GM21390 (cell line): Measurements from ENCODE around the gene MYT1.

Experiments used
- ATAC-seq: cut with Tn5 transposase; IDR thresholded peaks from one replicate; pipeline ENCODE4 v1.9.1; 2021; ENCODE audit not compliant: unreplicated experiment

The MYT1 gene

GRCh38 chr20:64139199-64140060, 24.8 kb upstream of the MYT1 start:
- no peak for ATAC-seq

DNA sequence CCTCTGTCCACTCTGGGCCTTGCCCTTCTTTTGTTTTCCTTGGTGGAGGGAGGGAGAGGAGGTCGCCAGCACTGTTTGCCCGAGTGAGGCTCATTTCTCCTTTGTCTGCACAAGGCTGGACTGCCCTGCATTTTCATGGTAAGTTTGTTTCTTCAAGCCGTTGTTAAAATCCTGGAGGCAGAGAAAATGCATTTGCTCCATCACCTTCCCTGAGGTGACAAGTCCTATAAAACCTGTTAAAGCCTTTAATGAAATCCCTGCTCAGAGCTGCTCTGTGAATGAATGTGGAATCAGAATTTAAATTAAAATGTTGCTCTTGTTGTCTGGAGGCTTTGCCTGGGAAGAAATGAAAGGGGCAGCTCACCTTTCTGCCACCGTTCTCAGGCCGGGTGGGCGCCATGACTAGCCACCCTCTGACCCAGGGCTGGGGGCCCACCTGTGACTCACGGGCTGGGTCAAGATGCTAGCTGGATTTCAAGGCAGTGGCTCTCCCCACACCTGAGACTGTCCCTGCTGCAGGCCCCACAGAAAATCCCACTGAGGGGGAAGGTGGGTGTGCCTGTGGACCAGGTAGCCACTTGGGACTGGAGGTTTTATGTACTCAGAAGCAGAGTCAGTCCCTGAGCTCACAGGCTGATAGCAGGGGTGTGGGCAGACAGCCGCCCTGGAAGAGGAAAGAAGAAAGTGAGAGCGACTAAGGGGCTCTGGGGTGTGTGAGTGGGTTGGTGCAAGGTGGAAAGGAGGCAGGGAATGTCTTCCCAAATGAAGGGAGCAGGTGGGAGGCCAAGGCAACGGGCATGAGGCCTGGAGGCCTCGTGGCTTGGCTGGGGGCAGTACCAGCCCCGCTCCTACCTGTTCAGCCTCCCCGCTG, 24.0 kb upstream of the MYT1 start:
- no peak for ATAC-seq

GRCh38 chr20:64140956-64141355, 23.3 kb upstream of the MYT1 start:
- no peak for ATAC-seq

DNA sequence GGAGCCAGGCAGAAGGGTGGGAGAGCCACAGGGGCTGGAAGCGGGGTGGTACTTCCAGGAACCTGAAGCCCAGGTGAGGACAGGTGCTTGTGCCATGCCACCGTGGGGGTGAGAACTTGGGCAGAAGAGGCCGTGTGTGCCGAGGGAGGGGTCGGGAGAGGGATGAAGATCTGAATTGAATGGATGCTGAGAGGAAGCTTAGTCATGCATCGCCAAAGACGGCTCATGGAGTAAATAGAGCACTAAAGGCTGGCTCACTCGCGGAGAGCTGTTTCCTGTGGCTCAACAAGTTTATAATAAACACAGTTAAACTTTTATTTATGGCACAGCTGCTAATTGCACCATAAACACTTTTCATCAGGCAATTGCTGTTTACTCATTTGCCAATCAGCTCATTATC, 21.7 kb upstream of the MYT1 start:
- no peak for ATAC-seq

DNA sequence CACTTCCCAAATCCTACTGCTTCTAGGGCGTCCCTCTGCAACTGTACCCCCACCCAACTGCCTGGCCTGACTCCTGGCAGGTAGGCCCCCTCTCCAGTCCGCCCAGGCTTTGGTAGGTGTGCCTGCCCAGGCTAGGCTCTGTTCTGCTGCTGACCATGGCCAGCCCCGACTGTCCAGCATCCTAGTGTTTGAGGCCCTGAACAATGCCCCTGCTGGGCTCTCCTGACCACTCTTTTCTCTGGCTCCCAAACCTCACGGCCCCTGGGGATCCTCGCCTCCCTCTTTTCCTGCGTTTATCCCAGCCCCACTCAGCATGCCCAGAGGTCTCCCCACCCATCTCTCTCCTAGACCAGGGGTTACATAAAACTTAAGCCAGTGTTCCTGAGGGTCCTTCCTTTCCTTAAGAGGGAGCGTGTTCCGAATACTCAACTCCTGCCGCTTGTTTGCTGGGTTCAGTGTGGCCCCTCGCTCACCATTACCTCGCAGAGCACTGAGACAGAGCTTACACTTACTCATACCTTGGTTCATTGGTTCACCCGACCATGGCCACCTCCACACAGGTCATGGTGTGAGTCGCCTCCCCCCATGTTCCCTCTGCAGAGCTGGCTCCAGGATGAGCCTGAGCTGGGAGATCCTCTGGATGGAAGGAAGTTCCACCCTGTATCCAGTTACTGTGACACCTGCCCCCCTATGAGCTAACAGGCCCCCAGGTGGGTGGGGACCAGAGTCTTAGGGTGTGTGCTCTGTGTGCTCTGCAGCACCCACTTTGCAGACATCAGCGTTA, 21.0 kb upstream of the MYT1 start:
- ATAC-seq, result no peak

- no peak for ATAC-seq
Measured at GRCh38 chr20:64144144-64144912, 19.9 kb upstream of the MYT1 start.

DNA sequence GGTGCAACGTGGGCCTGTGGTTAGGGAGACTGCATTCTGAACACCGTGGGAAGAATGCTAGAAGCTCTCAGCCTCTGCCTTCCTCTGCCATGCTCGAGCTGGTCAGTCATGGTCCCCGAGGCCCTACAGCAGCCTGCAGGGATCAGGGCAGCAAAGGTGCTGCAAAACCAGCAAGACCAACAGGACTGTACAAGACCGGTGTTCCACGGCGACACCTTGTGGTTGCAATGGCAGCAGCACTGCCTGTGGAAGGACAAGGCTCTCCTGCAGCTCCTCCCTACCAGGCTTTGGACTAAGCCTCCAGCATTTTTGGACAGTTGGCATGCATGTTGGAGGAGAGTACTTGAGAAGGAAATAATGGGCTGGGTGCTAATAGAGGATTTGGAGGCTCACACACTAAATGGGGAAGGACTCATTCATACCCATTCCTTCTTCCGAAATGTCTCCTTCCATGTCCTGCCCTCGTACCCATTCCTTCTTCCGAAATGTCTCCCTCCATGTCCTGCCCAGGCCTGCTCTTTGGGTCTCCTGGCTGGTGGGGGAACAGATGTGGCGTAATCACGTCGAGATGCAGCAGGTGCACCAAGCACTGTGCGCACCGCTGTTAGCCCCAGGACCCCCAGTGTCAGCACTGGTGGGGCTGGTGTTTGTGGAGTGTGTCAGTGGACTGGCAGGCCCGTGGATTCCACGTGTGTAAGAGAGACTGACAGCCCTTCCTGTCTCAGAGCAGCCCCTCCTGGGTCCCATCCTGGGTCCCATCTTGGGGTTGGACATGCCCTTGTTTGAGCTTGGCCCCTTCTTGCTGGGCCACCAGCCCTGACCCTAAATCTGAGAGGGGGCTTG, 18.6 kb upstream of the MYT1 start:
- no peak for ATAC-seq

DNA sequence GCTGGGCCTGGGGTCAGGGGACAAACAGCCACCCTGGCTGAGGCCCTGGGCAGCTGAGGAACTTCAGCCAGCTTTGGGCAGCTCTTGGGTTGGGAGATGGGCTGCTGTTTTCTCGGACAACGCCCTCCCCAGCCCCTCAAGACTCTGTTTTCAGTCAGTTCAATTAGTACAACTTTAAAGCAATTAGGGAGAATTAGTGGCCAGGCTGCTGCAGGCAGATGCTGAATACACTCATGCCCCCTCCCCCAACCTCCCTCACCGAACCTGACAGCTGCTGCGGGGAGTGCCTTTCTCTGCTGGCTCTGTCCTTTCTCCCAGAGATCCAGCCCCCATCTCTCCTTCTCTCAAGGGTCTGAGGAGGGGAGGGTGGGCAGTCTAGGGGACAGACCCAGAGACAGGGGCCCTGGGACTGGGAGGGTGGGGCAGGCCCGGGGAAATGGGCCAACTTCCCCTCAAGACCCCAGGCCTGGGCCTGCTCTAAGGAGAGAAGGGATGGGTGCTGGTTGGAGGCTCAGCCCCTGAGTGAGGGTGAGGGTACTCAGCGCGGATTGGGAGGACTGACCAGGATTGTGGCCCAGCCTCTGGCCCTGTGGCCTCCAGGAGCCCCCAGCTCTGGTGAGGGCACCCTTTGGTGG, 17.8 kb upstream of the MYT1 start:
- no peak for ATAC-seq

GRCh38 chr20:64146936-64147477, 17.2 kb upstream of the MYT1 start:
- no peak for ATAC-seq

DNA sequence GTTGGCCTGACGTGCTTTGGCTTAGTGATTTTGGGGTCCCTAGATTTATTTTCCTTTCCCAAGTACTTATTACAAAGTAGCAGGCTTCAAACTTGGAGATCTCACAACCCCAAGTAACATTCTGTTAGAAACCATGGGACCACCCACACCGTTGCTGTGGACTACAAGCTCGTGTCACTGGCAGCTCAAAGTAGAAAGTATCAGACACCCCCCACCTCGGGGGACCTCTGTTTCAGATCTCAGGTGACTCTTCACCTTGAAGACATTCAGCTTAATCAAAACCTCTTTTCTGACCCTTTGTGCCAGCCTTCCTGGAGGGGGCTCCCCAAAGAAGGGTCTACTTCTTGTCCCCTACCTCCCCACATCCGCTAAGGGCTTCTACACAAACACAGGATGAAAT, 15.7 kb upstream of the MYT1 start:
- no peak for ATAC-seq

- ATAC-seq, result no peak
Measured at GRCh38 chr20:64149141-64149540, 15.1 kb upstream of the MYT1 start.

GRCh38 chr20:64149809-64150560, 14.3 kb upstream of the MYT1 start:
- ATAC-seq, result no peak

GRCh38 chr20:64150756-64151632, 13.3 kb upstream of the MYT1 start:
- ATAC-seq, result no peak

DNA sequence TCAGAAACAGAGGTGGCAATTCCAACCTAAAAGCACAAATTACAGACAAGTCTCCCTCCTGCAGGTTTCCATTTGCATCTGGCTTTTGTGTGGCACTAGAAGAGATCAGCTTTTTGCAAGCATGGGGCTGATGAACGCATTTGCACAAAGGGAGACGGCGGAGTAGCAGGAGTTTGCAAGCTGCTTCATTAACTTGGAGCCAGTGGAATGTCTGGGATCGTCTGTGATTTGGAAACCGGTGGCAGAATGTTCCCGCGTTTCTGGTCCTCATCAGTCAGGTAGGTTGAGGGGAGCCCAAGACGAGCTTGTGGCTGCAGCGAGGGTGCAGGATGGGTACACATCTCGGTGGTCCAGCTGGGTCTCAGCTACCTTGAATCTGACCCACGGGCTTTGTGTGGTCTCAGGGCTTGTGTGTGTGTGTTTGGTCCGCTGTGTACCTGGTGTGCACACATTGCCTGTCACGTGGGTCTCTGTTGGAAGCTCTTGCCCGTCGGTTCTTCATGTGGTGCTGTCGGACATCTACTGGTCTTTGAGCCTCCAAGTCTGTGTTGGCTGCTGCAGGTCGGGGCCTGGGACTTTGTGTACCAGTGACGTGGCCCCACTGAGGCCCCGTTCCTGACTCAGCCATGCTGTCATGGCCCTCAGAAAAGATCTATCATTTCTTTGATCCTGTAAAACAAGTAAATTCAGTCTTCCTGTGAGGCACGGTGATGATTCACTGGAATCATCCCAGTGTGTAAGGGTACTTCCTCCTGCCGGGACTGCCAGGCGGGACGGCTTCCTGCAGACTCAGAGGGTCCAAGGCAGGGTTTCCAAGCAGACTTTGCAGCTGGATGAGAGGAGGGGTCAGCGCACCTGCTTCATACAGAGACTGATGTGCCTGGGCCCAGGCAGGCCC, 12.4 kb upstream of the MYT1 start:
- no peak for ATAC-seq

- ATAC-seq, result no peak
Measured at GRCh38 chr20:64152906-64153305, 11.3 kb upstream of the MYT1 start.

- ATAC-seq, result no peak
Measured at GRCh38 chr20:64153410-64153809, 10.8 kb upstream of the MYT1 start.
